Esophagus muscularis mucosa (tissue), 4 donors: Measurements from ENCODE around the gene FOXD1.

Source experiments
- CTCF ChIP-seq, 3 experiments: fragments of 200-600 bp in 2 of 3; fragments of 450-650 bp in 1 of 3; sonication (generic) in 2 of 3; IDR thresholded peaks; one replicate each; pipeline ENCODE4 v1.5.1; 2017 to 2019; ENCODE audit warnings: antibody characterized with exemption in 3 of 3, mild to moderate bottlenecking in 2 of 3, moderate library complexity in 1 of 3
- EP300 ChIP-seq: sonication (generic); formaldehyde crosslinking; IDR thresholded peaks from one replicate; pipeline ENCODE4 v1.6.1; 2017; ENCODE audit warnings: antibody characterized with exemption
- POLR2A ChIP-seq: fragments of 450-650 bp; IDR thresholded peaks from one replicate; pipeline ENCODE4 v1.6.1; 2017; ENCODE audit warnings: antibody characterized with exemption, moderate library complexity, mild to moderate bottlenecking, low read depth
- POLR2AphosphoS5 ChIP-seq, 2 donors: sonication (generic); formaldehyde crosslinking; IDR thresholded peaks; one replicate each; pipeline ENCODE4 v1.6.1; 2017; ENCODE audit warnings: antibody characterized with exemption in 2 of 2

GRCh38 chr5:73450672-73451223, 2.2 kb upstream of the FOXD1 start:
- TF ChIP-seq POLR2A: no peak
- TF ChIP-seq CTCF (IDR thresholded peaks at IDR 0.05): no peak
- TF ChIP-seq POLR2AphosphoS5 (IDR thresholded peaks at IDR 0.05): peak in 1 of 2 donors; percentile 18
- TF ChIP-seq EP300: no peak
